NT2/D1 (cell line): ENCODE results near the gene HLX.

Experiments
- YY1 ChIP-seq: IDR thresholded peaks from 2 replicates; pipeline ENCODE4 v1.6.1; 2011; ENCODE audit not compliant: insufficient read length, insufficient read depth
- ZNF274 ChIP-seq: IDR thresholded peaks from 2 replicates; pipeline ENCODE4 v1.6.1; 2011; ENCODE audit warnings: mild to moderate bottlenecking, low read depth, low read length

DNA sequence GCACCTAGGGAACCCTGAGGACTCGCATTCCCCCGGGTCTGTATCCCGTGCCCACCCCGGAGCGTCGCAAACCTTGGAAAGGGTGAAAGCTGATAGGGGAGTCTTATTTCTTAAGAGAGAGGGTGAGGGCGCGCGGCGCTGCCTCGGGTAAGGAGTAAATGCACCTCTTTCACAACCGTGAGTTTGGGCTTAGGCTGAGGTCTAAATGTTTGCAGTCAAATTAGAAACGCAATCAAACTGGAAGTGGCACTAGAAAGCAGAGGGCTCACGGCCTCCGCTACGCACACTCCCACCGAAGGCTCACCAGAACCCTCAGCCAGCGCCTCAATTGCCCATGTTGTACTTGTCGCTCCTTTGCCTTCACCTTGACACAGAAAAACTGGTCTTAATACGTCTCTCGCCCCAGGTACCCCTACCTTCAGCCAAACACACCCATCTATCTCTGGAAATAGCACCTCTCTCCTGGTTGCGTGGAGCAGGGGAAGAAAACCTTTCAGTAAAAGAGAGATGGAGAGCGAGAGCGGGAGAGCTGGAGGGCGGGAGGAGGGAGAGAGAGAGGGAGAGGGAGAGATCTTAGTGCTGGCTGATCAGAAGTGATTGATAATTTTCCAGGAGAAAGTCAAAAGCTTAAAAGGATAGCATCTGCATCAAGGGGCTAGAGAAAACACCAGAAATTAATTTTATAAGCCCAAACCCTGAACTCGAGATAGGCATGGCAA is 1.7 kb upstream of the HLX start:
- no peak for TF ChIP-seq ZNF274
- no peak for TF ChIP-seq YY1
